M059J (cell line): Measurements from ENCODE around the gene MED25. TPM values are rescaled to one million over a fixed set of nuclear protein-coding genes. Genes with fewer than 3 reads are reported as not detected.
A peak's percentile ranks its signal among the peaks of the same experiment; 100 is the strongest.

Experiments used
- DNase-seq: peaks from one replicate; pipeline ENCODE4 v3.0.0-alpha.2; 2012; ENCODE audit warnings: low read depth
- total RNA-seq: library from RNA; depleted of rRNA; stranded (reverse); fragments of >200 nt; shearing (Covaris generic); gene quantifications from 2 replicates; pipeline ENCODE4 v1.2.3, GENCODE V29; 2014; rRNA removed

MED25 gene
- 30.2 and 45.6 TPM in 2 replicates for total RNA-seq

DNA sequence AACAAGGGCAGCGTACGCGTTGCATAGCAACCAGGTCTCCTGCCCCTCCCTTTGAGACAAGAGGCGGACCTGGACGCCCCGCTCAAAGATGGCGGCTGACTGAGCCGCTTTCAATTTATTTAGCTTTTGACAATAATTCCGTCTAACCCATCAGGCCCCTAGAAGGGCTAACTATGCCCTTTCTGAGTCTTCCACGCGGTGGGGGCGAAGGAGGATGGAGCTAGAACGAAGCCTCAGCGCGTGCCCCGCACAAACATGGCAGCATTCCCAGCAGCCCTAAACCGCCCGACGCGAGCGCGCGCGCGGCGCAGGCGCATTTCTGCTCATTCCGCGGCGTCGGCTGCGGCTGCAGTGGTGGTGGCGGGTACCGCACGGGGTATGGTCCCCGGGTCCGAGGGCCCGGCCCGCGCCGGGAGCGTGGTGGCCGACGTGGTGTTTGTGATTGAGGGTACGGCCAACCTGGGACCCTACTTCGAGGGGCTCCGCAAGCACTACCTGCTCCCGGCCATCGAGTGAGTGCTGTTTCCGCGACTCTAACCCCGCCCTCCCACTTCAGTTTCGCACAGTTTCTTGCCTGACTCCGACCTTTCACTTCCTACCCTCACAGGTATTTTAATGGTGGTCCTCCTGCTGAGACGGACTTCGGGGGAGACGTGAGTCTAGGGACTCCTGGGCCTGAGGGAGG lies at the start of gene MED25:
TSS of gene MED25 (plus strand) at position 326 of the 685 bp plus-strand sequence. CDS start at position 379, 53 bp downstream.
- DNase-seq = peak; percentile 84

DNA sequence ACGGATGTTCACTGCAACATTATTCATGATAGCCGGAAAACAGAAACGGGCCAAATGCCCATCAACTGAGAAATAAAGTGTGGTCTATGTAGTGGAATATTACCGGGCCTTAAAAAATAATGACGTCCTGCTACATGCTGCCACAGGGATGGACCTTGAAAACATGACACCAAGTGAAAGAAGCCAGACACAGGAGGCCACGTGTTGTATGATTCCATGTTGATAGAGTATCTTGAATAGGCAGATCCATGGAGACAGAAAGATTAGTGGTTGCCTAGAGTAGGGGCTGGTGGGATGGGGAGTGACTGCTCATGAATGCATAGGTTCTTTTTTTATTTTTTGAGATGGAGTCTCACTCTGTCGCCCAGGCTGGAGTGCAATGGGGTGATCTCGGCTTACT lies 47.6 kb upstream of the MED25 start:
- no peak for DNase-seq

DNA sequence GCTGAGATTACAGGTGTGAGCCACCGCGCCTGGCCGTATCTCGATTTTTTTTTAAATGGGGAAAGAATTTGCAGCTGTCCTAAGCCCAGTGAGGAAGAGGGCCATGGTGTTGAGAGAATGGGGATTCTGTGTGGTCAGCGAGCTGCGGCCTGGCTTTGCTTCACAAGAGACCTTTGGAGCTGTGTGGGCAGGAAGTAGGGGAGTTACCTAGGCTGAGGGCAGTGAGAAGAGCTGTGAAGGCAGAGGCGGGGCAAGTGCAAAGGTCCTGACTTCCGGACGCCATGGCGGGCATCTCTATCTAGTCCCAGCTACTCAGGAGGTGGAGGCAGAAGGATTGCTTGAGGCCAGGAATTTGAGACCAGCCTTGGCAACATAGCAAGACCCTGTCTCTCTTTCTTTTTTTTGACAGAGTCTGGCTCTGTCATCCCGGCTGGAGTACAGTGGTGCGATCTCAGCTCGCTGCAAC lies 46.4 kb upstream of the MED25 start:
- DNase-seq = no peak

DNA sequence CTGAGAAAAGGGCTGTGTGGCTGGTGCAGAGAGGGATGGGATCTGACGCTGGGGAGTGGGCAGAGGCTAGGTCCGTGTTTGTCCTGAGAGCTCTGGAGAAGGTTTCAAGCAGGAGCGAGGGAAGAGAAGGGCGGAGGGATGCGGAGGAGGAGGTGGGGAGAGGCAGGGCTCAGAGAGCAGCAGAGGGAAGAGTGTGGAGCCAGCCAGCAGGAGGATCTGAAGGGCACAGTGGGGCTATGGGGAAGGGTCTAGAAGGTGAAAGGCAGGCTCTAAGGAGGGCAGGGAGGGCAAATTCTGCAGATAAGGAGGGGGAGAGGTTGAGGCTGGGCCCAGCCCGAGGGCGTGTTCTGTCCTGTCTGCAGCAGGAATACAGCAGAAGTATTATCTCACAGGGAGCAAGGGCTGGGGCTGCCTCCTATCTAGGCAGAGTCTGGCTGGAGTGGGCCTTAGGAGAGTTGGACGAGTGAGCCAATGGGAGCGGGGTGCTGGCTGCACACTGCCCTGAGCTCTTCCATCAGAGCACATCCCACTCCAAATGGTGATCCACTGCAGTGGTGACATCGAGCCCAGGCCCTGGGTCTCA lies 45.1 kb upstream of the MED25 start:
- DNase-seq = no peak

DNA sequence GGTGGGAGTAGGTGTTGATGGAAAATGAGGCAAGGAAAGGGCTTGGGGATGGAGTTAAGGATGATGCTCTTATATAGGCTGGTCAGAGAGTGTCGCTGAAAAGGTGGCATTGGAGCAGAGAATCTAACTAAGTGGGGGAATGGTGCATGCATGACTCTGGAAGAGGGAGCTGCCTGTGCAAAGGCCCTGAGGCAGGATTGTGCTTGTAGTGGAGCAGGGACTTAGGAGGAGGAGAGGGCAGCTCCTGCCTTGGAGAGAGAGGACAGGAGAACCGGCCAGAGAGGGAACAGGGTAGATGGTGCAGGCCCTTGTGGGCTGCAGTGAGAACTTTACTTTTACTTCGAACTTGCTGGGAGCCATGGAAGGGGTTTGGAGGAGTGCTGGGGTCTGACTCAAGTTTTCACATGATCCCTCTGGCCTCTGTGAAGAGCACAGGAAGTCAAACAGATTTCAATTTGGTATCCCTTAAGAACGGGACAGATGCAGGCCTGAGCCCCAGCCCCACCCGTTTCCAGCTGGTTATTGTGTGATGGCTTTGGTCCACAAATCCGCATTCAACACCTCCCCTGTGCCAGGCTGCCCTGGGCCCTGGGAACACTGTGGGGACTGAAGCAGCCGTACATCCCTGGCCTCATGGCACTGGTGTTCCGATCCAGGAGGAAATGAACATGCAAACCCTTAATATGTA lies 44.3 kb upstream of the MED25 start:
- DNase-seq = no peak

DNA sequence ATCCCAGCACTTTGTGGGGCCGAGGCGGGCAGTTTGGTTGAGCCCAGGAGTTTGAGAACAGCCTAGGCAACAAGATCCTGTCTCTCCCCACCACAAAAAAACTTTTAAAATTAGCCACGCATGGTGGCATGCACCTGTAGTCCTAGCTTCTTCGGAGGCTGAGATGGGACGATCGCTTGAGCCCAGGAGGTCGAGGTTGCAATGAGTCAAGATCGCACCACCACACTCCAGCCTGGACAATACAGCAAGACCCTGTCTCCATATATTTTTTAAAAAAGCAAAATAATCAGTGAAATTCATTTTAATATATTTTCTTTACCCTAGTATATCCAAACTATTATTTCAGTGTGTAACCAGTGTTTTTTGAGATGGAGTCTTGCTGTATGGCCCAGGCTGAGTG lies 43.1 kb upstream of the MED25 start:
- DNase-seq = no peak

DNA sequence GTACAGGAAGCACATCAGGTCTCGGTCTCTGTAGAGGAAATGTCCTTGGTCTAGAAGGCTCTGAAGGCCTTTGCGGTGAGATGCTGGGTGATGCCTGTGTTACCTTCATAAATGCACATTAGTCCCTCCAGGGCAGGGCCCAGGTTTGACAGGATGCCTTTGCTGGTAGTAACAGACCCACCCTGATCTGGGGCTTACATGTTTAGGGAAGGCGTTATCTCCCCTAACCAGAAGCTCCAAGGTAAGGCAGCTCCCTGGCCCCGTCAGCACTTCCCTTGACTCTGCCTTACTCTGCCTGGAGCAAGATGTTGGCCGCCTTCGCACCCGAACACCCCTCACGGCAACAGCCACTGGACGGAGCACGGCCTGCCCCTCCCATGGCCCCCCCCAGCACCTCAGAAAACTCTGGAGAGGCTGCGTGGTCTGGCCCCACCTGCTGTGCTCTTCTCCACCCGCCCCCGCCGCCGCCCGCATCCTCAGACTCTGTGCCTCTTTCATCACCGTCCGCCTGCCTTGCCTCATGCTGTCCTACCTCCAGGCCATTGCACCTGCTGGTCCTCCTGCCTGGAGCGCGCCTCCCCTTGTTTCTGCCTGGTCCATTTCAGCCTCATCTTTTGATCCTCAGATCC lies 42.2 kb upstream of the MED25 start:
- no peak for DNase-seq

DNA sequence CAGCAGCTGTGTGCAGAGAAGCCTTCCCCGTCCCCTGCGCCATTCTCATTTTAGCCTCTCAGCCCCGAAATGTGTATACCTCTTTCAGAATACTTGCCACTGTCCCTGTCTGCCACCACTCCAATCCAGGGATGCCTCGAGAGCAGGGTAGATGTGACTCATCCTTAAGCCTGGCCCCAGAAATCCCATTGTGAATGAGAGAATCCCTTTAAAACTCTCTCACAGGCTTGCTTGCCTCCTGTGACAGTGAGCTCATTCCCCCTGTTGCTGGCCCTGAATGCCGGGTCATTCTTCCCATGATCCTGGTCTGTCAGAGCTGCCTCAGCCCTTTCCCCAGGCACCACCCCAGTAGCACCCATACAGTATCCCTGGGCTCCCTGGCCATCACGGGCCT lies 41.7 kb upstream of the MED25 start:
- no peak for DNase-seq

DNA sequence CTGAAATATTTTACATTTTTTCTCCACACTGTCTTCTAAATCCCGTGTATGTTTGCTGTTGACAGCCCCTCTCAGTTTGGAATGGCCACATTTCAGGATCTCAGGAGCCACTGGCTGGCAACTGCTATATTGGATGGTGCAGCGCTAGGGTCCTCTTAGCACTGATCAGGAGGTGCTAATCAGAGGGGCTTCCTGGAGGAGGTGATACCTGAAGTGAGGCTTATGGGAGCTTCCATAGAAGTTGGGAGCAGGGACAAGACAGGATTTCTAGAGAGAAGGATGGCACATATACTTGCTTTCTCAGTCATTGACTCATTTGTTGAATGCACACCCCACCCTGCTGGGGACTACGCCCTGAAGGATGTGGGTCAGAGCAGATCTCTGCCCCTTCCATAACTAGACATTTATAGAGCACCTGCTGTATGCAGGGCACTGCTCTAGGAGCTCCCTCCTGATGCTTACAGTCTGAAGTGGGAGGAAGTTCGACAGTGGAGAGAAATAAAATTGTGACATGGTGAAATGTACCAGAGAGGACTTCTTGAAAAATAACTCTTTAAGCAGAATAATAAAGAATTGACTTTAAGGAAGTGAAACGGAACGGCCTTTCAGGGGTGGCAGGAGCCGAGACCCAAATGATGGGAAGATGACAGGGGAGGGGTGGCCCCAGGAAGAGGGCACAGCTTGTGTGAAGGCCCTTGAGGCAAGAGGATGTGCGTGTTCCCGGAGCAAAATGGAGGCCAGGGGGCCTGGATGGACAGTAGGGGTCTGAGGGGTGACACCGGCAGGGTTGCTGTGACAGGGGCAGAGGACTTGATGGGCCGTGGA lies 38.1 kb upstream of the MED25 start:
- DNase-seq = no peak

DNA sequence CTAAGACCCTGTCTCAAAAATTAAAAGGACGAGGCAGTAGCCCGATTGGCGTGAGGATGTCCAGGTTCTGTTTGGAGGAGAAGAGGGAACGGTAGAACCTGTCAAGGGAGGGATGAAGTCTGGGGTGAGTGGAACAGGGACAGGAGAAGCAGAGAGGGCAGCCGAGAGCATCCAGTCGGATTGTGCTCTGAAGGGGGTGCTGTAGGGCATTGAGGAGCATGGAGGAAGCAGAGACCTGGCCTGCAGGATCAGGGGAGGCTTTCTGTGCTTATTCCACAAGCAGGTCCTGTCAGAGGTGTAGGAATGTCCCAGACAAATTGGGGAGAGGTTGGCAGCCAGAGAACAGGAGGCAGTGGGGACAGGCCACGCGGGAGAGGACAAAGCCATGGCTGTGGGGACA lies 37.2 kb upstream of the MED25 start:
- no peak for DNase-seq

DNA sequence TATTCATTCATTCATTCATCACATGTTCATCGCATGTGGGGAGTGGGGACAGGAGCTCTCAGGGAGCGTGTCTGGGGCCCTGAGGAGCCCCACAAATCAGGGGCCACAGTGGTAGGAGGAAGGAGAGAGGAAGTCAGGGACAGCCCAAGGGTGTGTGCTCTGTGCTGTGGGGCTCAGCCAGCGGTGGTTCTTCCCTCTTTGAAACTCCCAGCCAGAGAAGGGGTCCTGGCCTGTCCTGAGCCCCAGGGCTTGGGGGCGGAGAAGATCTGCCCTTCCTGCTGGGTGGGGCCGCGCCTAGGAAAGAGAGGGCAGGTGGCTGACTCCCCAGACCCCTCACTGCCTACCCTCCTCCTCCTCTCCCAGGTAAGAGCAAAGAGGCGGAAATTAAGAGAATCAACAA lies 36.7 kb upstream of the MED25 start:
- no peak for DNase-seq

DNA sequence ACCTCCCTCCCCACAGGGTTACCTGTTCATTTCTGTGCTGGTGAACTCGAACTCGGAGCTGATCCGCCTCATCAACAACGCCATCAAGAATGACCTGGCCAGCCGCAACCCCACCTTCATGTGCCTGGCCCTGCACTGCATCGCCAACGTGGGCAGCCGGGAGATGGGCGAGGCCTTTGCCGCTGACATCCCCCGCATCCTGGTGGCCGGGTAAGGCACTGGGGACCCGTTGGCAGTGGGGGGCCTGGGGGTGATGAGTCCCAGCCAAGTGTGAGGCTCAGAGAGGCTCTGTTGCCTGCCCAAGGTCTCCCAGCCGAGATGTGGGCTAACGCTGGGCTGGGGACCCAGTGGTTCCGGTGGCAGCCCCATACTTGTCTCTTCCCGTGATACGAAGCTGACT lies 35.6 kb upstream of the MED25 start:
- DNase-seq = no peak

DNA sequence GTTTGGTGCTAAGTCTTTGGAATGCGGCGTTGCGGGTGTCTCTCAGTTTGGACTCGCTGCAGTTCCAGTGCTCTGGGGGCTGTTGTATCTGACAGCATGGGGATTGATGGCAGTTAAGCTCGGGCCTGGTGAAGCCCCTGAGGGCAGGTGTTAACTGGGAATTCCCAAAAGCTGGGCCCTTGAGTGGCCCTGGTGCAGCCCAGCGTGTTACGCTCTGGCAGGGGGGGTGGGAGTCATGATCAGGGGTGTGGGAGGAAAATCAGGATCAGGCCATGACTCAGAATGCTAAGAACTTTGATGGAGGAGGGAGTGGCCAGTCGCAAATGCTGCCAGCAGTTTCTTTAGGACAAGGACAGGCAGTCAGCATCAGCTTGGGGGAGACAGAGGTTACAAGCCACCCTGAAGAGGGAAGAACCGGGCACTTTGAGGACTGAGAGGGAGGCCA lies 31.7 kb upstream of the MED25 start:
- DNase-seq = peak; percentile 38

DNA sequence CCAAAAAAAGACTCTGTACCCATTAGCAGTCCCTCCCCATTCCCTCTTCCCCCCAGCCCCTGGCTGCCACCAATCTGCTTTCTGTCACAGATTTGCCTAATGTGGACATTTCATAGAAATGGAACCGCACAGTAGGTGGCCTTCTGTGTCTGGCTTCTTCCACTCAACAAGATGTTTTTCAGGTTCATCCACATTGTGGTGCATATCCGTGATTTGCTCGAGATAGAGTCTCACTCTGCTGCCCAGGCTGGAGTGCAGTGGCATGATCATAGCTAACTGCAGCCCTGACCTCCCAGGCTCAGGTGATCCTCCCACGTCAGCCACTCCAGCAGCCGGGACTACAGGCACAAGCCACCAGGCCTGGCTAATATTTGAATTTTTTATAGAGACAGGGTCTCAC lies 30.3 kb upstream of the MED25 start:
- DNase-seq = no peak

DNA sequence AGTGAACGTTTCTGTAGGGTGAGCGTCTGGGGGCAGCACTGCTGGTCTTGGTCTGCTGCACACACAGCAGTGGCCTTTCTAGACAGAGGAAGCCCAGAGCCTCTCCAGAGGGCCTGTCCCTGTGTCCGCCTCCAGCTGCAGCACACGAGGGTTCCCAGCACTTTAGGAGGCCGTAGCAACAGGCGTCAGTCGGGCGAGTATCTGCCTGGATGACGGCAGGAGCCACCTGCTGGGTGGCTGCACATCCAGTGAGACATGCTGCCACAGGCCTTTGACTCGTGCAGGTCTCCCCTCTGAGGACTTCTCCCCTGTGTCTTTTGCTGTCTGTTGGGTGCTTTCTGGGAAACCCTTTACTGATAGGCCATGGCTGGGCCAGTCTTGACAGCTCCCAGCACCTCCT lies 29.2 kb upstream of the MED25 start:
- no peak for DNase-seq

DNA sequence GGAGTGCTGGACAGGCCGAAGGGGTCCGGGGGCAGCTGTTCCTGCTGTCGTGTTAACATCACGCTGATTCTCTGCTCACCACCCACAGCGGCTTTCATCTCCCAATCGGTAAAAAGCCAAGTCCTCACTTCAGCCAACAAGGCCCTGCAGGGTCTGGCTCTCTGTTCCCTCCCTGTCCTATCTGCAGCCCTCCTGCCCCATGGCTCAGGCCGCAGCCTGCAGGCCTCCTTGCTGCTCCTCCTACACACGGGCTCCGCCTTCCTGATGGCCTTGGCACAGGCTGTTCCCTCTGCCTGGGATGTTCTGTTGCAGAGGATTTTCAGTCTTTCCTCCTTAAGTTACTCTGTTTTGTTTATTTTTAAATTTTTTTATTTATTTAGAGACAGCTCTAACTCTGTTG lies 27.2 kb upstream of the MED25 start:
- no peak for DNase-seq

DNA sequence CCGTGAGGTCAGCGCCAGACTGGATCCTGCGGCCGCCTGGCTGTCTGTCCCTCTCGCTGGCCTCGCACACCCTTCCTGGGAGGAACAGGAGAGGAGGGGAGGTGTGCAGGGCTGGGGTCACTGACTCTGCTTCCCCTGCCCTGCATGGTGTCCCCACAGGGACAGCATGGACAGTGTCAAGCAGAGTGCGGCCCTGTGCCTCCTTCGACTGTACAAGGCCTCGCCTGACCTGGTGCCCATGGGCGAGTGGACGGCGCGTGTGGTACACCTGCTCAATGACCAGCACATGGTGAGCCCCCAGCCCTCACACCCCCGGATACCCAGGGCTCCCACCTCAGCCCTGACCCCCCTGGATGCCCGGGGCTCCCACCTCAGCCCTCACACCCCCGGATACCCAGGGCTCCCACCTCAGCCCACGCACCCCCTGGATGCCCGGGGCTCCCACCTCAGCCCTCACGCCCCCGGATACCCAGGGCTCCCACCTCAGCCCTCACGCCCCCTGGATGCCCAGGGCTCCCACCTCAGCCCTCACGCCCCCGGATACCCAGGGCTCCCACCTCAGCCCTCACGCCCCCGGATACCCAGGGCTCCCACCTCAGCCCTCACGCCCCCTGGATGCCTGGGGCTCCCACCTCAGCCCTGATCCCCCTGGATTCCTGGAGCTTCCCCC lies 26.2 kb upstream of the MED25 start:
- no peak for DNase-seq

DNA sequence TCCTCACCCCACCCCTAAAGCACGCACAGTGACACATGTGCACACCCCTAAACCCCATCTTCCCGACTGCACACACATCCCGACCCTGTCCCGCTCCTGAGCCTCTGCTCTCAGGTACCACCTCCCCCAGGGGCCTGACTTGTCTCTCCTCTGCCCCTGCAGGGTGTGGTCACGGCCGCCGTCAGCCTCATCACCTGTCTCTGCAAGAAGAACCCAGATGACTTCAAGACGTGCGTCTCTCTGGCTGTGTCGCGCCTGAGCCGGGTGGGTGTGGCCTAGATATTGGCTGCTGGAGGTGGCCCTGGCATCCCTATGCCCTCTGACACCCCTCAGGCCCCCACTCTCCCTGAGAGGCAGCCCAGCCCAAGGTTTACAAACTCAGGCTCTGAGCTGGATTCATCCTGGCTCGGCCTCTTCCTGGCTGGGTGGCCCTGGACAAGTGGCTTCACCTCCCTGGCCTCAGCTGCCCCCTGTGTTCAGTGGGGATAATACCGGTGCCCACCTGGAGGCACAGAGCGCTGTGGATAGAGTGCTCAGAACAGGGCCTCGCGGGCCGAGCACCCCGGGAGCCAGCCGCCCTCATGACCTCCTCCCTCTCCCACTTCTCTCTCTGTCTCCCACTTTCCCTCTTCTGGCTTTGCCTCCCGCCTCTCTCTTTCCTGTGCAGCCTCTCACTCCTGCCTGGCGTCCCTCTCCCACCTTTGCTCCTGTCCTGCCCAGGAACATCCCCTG lies 25.1 kb upstream of the MED25 start:
- no peak for DNase-seq

DNA sequence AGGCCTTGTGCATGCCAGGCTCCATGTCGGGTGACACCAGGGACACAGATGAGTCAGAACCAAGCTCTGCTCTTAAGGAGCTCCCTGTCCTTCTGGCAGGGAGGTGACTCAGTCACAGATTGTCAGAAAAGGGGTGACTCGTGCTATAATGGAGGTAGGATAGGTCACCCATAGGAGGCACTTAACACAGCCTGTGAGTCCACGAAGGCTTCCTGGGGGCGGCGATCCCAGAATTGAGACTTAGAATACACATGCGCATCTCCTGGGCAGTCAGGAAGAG lies 24.6 kb upstream of the MED25 start:
- peak; percentile 88 for DNase-seq

DNA sequence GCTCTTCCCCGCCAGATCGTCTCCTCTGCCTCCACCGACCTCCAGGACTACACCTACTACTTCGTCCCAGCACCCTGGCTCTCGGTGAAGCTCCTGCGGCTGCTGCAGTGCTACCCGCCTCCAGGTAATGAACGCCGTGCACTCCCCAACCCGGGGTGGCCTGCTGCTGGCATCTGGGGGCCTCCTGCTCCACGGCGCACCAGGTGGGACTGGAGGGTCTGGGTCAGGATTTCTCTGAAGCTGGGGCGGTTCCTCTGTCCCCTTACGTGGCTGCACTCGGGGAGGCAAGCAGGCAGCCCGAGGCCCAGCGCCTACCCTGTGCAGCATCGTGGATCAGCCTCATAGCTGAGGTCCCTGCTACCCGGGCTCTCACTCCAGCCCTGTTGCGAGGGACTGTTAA lies 22.5 kb upstream of the MED25 start:
- DNase-seq = no peak

DNA sequence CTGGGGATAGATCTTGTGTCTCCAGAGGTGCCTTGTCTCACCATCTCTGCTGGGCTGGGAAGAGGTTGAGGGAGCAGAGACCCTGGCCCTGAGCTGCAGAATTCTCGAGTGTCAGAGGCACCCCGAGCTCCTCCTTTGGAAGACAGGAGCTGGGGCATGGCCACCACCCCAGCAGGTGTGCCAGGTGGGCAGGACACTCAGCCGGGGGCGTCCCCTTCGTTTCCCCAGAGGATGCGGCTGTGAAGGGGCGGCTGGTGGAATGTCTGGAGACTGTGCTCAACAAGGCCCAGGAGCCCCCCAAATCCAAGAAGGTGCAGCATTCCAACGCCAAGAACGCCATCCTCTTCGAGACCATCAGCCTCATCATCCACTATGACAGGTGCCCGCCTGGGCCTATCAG lies 19.5 kb upstream of the MED25 start:
- DNase-seq = no peak
